ENCODE data around the gene SOS2.

GRCh38 chr14:50106178-50106577 is 125.2 kb downstream of the SOS2 start:
- TF ChIP-seq POLR2A (IDR thresholded peaks at IDR 0.05) (no peak), CTCF (IDR thresholded peaks at IDR 0.05) (no peak)
